K562 (cell line): Measurements from ENCODE around the gene LAMA1.

Source experiments
- ELF1 ChIP-seq: fragments of 200-800 bp; sonication (Bioruptor generic); IDR thresholded peaks from 2 replicates; pipeline ENCODE4 v1.6.1; 2016; ENCODE audit warnings: missing genetic modification characterization, missing compliant biosample characterization
- EP300 ChIP-seq: IDR thresholded peaks from 2 replicates; pipeline ENCODE4 v1.6.1; 2012; ENCODE audit warnings: low read length, improper control_type of control experiment
- MAZ ChIP-seq, 2 experiments: fragments of 450-650 bp in 1 of 2; sonication (generic) in 1 of 2; formaldehyde crosslinking; IDR thresholded peaks in 1 of 2; conservative IDR thresholded peaks in 1 of 2; 2 replicates each; pipeline versions ENCODE4 v1.4.0 to v1.5.0; 2020; ENCODE audit warnings: mild to moderate bottlenecking in 1 of 2, missing genetic modification reagents in 1 of 2
- POLR2A ChIP-seq: fragments of 450-650 bp; conservative IDR thresholded peaks from 2 replicates; pipeline ENCODE4 v1.6.1; 2016
- ZNF644 ChIP-seq: fragments of 200-800 bp; sonication (Bioruptor generic); IDR thresholded peaks from 2 replicates; pipeline ENCODE4 v1.6.1; 2016; ENCODE audit warnings: low read depth, missing genetic modification characterization, missing compliant biosample characterization

- no peak for TF ChIP-seq ZNF644 (tag)
- TF ChIP-seq ELF1 (tag): no peak
- no peak for TF ChIP-seq MAZ (CRISPR knock-in tag; conservative IDR thresholded peaks at IDR 0.05 in 1 of 2, IDR thresholded peaks at IDR 0.05 in 1 of 2)
- no peak for TF ChIP-seq POLR2A
- TF ChIP-seq EP300: no peak
These were observed 137.2 kb downstream of the LAMA1 start for GRCh38 chr18:6980363-6980762.
